Adrenal gland (tissue), 5 donors: ENCODE results near the gene CHST10.

Experiments used
- CTCF ChIP-seq, 6 experiments: fragments of 450-650 bp in 4 of 6; fragments of 200-600 bp in 2 of 6; sonication (generic) in 1 of 6; IDR thresholded peaks; 1 replicate in 5 of 6; 2 replicates in 1 of 6; pipeline versions ENCODE4 v1.5.1 to v1.8.0; 2016 to 2021; ENCODE audit warnings: antibody characterized with exemption in 6 of 6, mild to moderate bottlenecking in 2 of 6, moderate library complexity in 1 of 6
- POLR2A ChIP-seq, 2 donors: fragments of 450-650 bp; IDR thresholded peaks; one replicate each; pipeline ENCODE4 v1.6.1; 2017; ENCODE audit warnings: antibody characterized with exemption in 2 of 2, mild to moderate bottlenecking in 2 of 2, moderate library complexity in 1 of 2
- donor health status: DM: no; HTN: no; CAD: no.

GRCh38 chr2:100408941-100409340 lies 8.5 kb downstream of the CHST10 start:
- TF ChIP-seq CTCF (IDR thresholded peaks at IDR 0.05) (no peak), POLR2A (IDR thresholded peaks at IDR 0.05) (no peak)
